ENCODE results near the gene MYG1.

The MYG1 gene

DNA sequence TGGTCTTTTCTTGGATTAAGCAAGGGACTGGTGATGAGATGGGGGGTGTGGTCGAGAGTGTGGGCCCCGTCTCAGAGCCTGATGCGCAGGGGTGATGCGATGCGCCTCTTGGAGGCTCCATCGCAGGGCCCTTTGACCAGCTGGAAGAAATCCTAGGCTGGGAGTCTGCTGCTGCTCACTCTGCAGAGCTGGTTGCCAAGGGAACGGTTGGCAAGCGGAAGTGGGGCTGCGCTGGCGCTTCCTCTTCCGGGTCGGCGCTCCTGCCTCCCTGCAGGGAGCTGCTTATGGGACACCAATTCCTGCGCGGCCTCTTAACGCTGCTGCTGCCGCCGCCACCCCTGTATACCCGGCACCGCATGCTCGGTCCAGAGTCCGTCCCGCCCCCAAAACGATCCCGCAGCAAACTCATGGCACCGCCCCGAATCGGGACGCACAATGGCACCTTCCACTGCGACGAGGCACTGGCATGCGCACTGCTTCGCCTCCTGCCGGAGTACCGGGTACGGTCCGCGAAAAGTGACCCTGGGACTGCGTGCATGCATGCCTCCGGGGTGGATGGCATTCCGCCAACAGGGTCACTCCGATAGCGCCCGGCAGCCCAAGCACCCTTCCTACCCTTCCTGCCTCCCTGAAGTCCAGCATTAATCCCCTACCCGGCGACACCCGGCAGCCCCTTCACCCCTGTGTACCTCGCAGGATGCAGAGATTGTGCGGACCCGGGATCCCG, at the start of gene MYG1:
Gene MYG1, plus strand, starts transcription at position 242 of the 727 bp plus-strand sequence. Its CDS starts 43 bp downstream, at position 285.
- DNase-seq: peak; percentile 90

GRCh38 chr12:53251477-53252348, 47.8 kb upstream of the MYG1 start:
- peak; percentile 80 for DNase-seq

GRCh38 chr12:53252349-53252916, 47.1 kb upstream of the MYG1 start:
- DNase-seq: peak; percentile 41

DNA sequence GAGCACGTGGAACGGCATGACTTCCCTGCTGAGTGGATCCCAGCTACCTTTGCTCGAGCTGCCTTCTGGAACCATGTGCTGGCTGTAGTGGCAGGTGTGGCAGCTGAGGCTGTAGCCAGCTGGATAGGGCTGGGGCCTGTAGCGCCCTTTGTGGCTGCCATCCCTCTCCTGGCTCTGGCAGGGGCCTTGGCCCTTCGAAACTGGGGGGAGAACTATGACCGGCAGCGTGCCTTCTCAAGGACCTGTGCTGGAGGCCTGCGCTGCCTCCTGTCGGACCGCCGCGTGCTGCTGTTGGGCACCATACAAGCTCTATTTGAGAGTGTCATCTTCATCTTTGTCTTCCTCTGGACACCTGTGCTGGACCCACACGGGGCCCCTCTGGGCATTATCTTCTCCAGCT, 46.2 kb upstream of the MYG1 start:
- no peak for DNase-seq

DNA sequence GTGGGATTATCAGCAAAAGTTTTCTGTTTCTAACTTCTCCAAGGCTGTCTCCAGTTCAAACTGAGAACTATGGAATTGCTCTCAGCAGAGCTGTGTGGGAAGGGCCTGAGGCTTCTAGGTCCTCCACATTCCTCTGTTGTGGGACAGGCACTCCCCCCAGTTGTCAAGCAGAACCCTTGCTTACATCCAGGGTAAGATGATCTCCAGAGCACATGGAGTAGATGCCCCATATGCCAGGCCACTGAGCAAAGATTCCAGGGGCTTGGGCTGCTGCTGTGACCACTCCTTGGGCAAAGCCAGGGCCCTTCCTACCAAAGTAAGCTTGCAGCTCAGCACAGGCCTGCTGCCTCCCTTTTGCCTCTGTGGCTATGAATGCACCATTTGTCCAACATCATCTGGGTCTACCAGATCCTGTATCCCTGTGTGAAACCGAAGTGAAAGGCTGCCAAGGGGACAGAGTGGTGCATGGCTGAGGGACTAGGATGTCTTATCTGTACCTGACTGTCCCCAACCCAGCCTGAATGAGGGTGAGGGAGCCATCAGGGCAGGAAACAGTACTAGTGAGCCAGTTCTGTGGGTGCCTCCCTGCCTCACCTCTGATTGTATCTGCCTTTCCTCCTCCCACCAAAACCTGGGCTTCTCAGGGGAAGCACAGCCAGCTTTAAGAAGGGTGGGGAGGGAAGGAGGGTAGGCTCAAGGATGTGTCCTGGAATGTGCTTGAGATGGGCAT, 44.5 kb upstream of the MYG1 start:
- DNase-seq: peak; percentile 30

DNA sequence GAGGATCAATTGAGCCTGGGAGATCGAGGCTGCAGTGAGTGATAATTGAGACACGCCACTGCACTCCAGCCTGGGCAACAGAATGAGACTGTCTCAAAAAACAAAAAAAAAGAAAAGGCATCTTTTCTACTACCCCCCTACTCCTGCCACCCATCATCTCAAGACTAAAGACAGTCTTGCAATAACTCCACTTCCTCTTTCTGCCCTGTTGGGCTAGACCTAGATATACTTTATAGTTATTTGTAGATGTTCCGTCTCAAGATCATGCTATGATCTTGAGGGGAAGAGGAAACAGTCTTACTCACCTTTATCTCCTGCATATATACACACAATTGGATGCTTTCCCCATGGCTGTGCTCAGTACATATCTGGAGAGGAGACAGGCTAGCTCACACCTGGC, 43.5 kb upstream of the MYG1 start:
- DNase-seq: no peak

DNA sequence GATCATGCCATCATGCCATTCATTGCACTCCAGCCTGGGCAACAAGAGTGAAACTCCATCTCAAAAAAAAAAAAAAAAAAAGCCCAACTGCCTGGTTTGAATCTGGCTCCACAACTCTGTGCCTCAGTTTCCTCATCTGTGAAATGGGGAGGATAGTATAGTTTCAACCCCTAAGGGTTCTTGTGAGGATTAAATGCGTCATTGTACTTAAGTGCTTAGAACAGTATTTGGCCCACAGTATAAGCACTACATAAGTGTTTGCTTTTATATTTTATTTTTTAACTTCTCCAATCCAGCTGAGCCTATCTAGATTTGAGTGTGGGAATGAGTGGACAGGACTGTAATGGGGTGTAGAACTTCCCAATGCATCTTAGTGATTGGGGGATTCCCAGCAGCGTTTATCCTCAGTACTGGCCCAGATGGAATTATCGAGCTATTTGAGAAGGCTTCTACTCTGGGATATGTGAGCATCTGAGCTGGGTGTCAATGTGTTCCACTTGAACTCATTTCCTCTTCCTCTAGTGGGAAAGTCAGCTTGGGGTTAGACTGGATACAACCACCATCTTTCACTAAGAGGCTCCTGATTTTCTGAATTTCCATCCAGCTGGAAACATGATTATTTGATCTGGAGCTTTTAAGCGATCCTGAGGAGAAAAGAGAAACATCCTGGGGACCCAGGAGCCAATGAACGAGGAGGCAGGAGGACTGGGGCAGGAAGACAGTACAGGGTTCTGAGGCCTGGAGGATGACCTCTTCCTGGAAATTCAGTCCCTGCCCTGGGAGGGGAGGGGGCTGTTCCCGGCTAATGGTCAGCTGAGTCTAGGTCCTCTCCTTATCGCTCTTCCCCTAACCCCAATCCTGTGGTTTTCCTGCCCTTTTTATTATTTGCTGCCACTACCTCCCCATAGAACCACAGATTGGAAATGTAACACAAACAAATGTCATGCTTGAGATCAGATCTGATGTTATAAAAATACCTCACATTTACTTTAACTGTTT, 40.7 kb upstream of the MYG1 start:
- DNase-seq: no peak

DNA sequence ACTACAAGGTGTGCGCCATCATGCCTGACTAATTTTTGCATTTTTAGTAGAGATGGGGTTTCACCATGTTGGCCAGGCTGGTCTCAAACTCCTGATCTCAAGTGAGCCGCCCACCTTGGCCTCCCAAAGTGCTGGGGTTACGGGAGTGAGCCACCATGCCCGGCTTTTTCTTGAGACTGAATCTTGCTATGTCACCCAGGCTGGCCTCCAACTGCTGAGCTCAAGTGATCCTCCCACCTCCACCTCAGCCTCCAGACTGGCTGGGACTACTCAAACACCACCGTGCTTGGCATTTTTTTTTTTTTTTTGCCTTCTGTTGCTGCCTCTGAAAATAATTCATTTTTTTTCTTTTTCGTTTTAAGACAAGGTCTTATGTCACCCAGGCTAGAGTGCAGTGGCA, 39.6 kb upstream of the MYG1 start:
- no peak for DNase-seq

GRCh38 chr12:53265783-53266182, 33.7 kb upstream of the MYG1 start:
- DNase-seq: no peak

DNA sequence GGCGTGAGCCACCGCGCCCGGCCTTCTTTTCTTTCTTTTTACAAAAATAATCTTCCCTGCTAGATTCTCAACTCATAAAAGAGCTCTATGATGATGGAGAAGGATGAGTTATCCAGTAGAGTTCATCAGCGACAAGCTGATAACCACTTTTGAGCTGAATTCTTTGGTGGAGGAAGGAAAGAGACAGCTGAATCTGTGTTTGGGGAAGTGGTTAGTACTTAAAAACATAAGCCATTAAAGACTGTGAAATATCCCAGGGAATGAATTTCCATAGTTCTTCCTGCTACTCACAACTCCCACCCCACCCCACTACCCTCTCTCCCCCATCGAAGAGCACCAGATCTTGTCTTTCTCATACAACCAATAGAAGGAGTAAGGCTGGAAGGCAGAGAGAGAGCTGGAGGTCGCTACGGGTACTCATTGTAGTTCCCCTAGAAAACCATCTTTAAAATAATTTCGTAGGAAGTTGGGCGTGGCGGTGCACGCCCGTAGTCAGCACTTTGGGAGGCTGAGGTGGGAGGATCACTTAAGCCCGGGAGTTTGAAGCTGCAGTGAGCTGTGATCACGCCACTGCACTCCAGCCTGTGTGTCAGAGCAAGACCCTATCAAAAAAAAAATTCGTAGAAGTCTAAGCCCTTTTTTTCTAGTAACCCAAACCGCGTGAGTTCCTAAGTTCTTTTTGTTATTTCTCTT, 32.0 kb upstream of the MYG1 start:
- DNase-seq: peak; percentile 63

- DNase-seq: peak; percentile 92
Observed at GRCh38 chr12:53267999-53268629, 31.4 kb upstream of the MYG1 start, which contains the start of gene ESPL1. Gene ESPL1, plus strand, starts transcription at chr12:53268299. Its CDS starts 468 bp downstream, at chr12:53268767.

GRCh38 chr12:53268630-53269562, 30.6 kb upstream of the MYG1 start:
- DNase-seq: no peak

- no peak for DNase-seq
Observed at GRCh38 chr12:53274445-53274844, 25.1 kb upstream of the MYG1 start.

- DNase-seq: no peak
Observed at GRCh38 chr12:53276511-53276910, 23.0 kb upstream of the MYG1 start.

DNA sequence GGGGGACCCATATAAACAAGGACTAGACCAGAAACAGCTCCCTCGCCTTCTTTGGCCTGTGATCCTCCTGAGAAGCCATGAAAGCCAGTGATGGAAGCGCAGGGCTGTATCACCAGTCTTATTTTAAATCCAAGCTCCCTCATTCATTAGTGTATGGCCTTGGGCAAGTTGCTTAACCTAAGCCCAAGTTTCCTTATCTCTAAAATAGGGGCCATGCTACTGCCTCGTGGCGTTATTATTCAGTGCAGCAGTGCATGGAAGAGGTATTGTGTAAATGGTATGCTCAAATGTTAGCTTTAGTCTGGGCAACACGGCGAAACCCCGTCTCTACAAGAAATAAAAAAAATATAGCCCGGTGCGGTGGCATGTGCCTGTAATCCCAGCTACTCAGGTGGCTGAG, 21.5 kb upstream of the MYG1 start:
- DNase-seq: no peak

GRCh38 chr12:53279283-53279869, 20.1 kb upstream of the MYG1 start:
- DNase-seq: no peak

GRCh38 chr12:53279888-53280498, 19.5 kb upstream of the MYG1 start:
- no peak for DNase-seq

GRCh38 chr12:53286448-53286847, 13.0 kb upstream of the MYG1 start:
- DNase-seq: no peak
